ENCODE results near the gene PDE4C. TPM values are rescaled to one million over a fixed set of nuclear protein-coding genes. Genes with fewer than 3 reads are reported as not detected.
A peak's percentile ranks its signal among the peaks of the same experiment; 100 is the strongest.

PDE4C gene
- total RNA-seq, 1 donor from 2014 or later = 7.6 TPM

- Histone ChIP-seq H3K36me3 (no peaks in the 10 kb centered on the region), H3K9me3 (no peaks in the 10 kb centered on the region), H3K4me1 (peaks cover 21% of the 10 kb centered on the region), H3K27ac (peak overlapping the region; percentile 95), H3K4me3 (peak overlapping the region; percentile 71), H3K27me3 (no peaks in the 10 kb centered on the region)
- ATAC-seq (peak; percentile 5), DNase-seq (no peak)
- TF ChIP-seq CTCF (IDR thresholded peaks at IDR 0.05) = no peak
- intact Hi-C loops (cut with DNase I) = loop anchor here (10.0 kb wide), 1 partner anchor 50 kb away; a partner anchor contains a TSS
Measured at GRCh38 chr19:18204394-18205199, 21.6 kb downstream of the PDE4C start.

GRCh38 chr19:18203863-18204393, 22.3 kb downstream of the PDE4C start, which contains the start of gene RAB3A:
Gene RAB3A, minus strand, starts transcription at chr19:18204042. Its CDS starts 1,302 bp downstream, at chr19:18202740.
- H3K4me3 ChIP-seq = peak within 1 kb of the TSS; percentile 71
- intact Hi-C loops (cut with DNase I) = loop anchor here (10.0 kb wide), 1 partner anchor 51 kb away; a partner anchor contains a TSS
- H3K27ac ChIP-seq = peak within 1 kb of the TSS; percentile 95
- no peaks in the 10 kb centered on the region for H3K9me3 ChIP-seq
- no peaks in the 10 kb centered on the region for H3K27me3 ChIP-seq
- peaks cover 21% of the 10 kb centered on the region for H3K4me1 ChIP-seq
- ATAC-seq = peak; percentile 97
- peak; percentile 100 for DNase-seq
- TF ChIP-seq CTCF (IDR thresholded peaks at IDR 0.05) = no peak
- H3K36me3 ChIP-seq = no peaks in the 10 kb centered on the region

GRCh38 chr19:18203408-18203862, 22.8 kb downstream of the PDE4C start:
- Histone ChIP-seq H3K27me3 (no peaks in the 10 kb centered on the region), H3K4me3 (peak overlapping the region; percentile 58), H3K27ac (peak overlapping the region; percentile 12), H3K36me3 (peaks cover 3% of the 10 kb centered on the region), H3K9me3 (no peaks in the 10 kb centered on the region), H3K4me1 (peaks cover 21% of the 10 kb centered on the region)
- intact Hi-C loops (cut with DNase I) = loop anchor here (10.0 kb wide), 1 partner anchor 51 kb away; a partner anchor contains a TSS
- DNase-seq (peak; percentile 79), ATAC-seq (peak; percentile 1)
- no peak for TF ChIP-seq CTCF (IDR thresholded peaks at IDR 0.05)

GRCh38 chr19:18202778-18203407, 23.3 kb downstream of the PDE4C start:
- Histone ChIP-seq H3K27me3 (no peaks in the 10 kb centered on the region), H3K9me3 (no peaks in the 10 kb centered on the region), H3K27ac (no peak overlapping the region), H3K4me1 (peaks cover 21% of the 10 kb centered on the region), H3K36me3 (peaks cover 6% of the 10 kb centered on the region), H3K4me3 (peak overlapping the region; percentile 58)
- DNase-seq (peak; percentile 77), ATAC-seq (no peak)
- peak; percentile 37 for TF ChIP-seq CTCF (IDR thresholded peaks at IDR 0.05)
- intact Hi-C loops (cut with DNase I) = loop anchor here (10.0 kb wide), 1 partner anchor 52 kb away; a partner anchor contains a TSS

- no peak for TF ChIP-seq CTCF (IDR thresholded peaks at IDR 0.05)
- no peak overlapping the region for H3K27ac ChIP-seq
- H3K27me3 ChIP-seq = no peaks in the 10 kb centered on the region
- ATAC-seq (no peak), DNase-seq (no peak)
- H3K4me3 ChIP-seq = no peak overlapping the region
- peaks cover 6% of the 10 kb centered on the region for H3K36me3 ChIP-seq
- no peaks in the 10 kb centered on the region for H3K9me3 ChIP-seq
- H3K4me1 ChIP-seq = peaks cover 21% of the 10 kb centered on the region
- intact Hi-C loops (cut with DNase I) = loop anchor here (10.0 kb wide), 1 partner anchor 52 kb away; a partner anchor contains a TSS
Measured at GRCh38 chr19:18202397-18202777, 23.9 kb downstream of the PDE4C start.

All from upper lobe of right lung (tissue), 1 donor.